Fibroblast of skin of left quadriceps (primary cell): ENCODE data around the gene HDAC5.
"Not testable (repeated sequence)": the region's sequence is repeated elsewhere in the genome, so short reads cannot be mapped to it uniquely, and the experiment has no call there.

ENCODE experiments used
- DNase-seq, 2 experiments: peaks; one replicate each; pipeline ENCODE4 v3.0.0-alpha.2; 2013; ENCODE audit warnings: low read depth in 2 of 2

The HDAC5 gene

GRCh38 chr17:44123356-44124117 is at the start of gene HDAC5:
HDAC5 (minus strand) TSS chr17:44123641; CDS start chr17:44117515, 6,126 bp downstream.
- DNase-seq = peak; percentile 89 to 90

GRCh38 chr17:44171931-44172455 is 48.6 kb upstream of the HDAC5 start:
- DNase-seq = no peak

GRCh38 chr17:44170499-44171201 is 47.2 kb upstream of the HDAC5 start, which contains the start of gene ASB16:
ASB16 (plus strand) TSS chr17:44170704; CDS start chr17:44170790, 86 bp downstream.
- DNase-seq = no peak

GRCh38 chr17:44170135-44170498 is 46.7 kb upstream of the HDAC5 start:
- no peak for DNase-seq

GRCh38 chr17:44167181-44167861 is 43.9 kb upstream of the HDAC5 start:
- DNase-seq = no peak

GRCh38 chr17:44164476-44164875 is 41.0 kb upstream of the HDAC5 start:
- no peak for DNase-seq

- no peak for DNase-seq
Observed at GRCh38 chr17:44159519-44160210, 36.2 kb upstream of the HDAC5 start.

- DNase-seq = no peak
Observed at GRCh38 chr17:44155488-44155887, 32.0 kb upstream of the HDAC5 start.

GRCh38 chr17:44152875-44153274 is 29.4 kb upstream of the HDAC5 start:
- DNase-seq = no peak

- DNase-seq = no peak
Observed at GRCh38 chr17:44149750-44150329, 26.4 kb upstream of the HDAC5 start.

- DNase-seq = not testable (repeated sequence)
Observed at GRCh38 chr17:44149066-44149465, 25.6 kb upstream of the HDAC5 start.

- DNase-seq = no peak
Observed at GRCh38 chr17:44147812-44148211, 24.4 kb upstream of the HDAC5 start.

- no peak for DNase-seq
Observed at GRCh38 chr17:44146375-44147346, 23.2 kb upstream of the HDAC5 start.

GRCh38 chr17:44144966-44145739 is 21.7 kb upstream of the HDAC5 start:
- DNase-seq = no peak

- not testable (repeated sequence) for DNase-seq
Observed at GRCh38 chr17:44143921-44144320, 20.5 kb upstream of the HDAC5 start.

GRCh38 chr17:44137891-44138709 is 14.7 kb upstream of the HDAC5 start:
- peak; percentile 98 for DNase-seq

- DNase-seq = no peak
Observed at GRCh38 chr17:44134752-44135568, 11.5 kb upstream of the HDAC5 start.
